GM12873 (cell line): Measurements from ENCODE around the gene LRMDA.

ENCODE experiments used
- CTCF ChIP-seq: IDR thresholded peaks from 2 replicates; pipeline ENCODE4 v1.5.1; 2012; ENCODE audit warnings: low read depth, mild to moderate bottlenecking, moderate library complexity, low read length, control low read depth; ENCODE audit not compliant: insufficient read depth; ENCODE audit errors: missing control alignments

The LRMDA gene

DNA sequence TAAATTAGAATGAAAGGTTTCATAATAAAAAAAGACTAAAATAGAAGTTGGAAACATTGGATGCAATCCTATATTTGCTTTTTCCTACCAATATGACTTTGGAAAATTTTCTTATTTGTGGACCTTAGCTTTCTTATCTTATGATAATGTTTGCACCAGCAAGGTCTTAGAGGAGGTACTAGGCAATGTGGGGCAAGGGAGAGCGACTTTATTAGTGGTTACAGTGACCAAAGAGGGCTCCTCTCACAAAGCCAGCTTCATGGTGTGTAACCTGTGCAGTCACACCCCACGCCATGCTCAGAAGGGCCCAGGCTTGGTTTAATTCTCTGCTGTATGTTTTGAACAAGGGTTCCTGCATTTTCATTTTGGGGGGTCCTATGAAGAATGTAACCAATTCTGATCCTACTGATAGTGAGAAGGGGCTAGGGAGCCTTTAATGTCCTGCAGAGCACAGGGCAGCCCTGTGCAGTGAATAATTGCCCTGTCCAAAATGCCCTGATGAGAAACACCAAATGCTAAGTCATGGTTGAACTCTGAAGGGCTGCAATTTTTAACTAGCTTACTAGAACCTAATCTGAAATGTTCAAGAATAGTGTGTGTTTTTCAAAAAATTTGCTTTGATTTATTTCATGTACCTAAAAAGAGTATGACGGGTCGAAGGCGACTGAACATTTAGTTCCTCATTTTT is 1047.8 kb downstream of the LRMDA start:
- no peak for TF ChIP-seq CTCF

- TF ChIP-seq CTCF, result no peak
Measured at GRCh38 chr10:76481178-76481577, 1049.8 kb downstream of the LRMDA start.

- TF ChIP-seq CTCF, result no peak
Measured at GRCh38 chr10:76487582-76487981, 1056.2 kb downstream of the LRMDA start.

DNA sequence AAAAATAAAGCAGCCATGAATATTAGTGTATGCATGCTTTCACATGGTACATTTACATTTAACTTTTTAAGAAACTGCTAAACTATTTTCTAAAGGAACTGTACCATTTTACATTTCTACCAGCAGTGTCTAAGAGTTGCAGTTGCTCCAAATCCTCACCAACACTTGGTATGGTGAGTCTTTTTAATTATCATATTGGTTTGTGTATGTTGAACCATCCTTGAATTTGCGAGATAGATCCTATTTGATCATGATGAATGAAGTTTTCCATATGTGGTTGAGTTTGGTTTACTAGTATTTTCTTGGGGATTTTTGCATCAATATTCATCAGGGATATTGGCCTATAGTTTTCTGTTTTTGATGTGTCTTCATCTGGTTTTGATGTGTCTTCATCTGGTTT is 1057.2 kb downstream of the LRMDA start:
- no peak for TF ChIP-seq CTCF

GRCh38 chr10:76491216-76491615 is 1059.8 kb downstream of the LRMDA start:
- TF ChIP-seq CTCF, result no peak

GRCh38 chr10:76492026-76492425 is 1060.6 kb downstream of the LRMDA start:
- TF ChIP-seq CTCF, result no peak

- TF ChIP-seq CTCF, result no peak
Measured at GRCh38 chr10:76492678-76493472, 1061.5 kb downstream of the LRMDA start.
